ENCODE results near the gene USP24. TPM values are rescaled to one million over a fixed set of nuclear protein-coding genes. Genes with fewer than 3 reads are reported as not detected.

Gene USP24
- total RNA-seq, 1 donor from 2014 or later, result 45.9 TPM

DNA sequence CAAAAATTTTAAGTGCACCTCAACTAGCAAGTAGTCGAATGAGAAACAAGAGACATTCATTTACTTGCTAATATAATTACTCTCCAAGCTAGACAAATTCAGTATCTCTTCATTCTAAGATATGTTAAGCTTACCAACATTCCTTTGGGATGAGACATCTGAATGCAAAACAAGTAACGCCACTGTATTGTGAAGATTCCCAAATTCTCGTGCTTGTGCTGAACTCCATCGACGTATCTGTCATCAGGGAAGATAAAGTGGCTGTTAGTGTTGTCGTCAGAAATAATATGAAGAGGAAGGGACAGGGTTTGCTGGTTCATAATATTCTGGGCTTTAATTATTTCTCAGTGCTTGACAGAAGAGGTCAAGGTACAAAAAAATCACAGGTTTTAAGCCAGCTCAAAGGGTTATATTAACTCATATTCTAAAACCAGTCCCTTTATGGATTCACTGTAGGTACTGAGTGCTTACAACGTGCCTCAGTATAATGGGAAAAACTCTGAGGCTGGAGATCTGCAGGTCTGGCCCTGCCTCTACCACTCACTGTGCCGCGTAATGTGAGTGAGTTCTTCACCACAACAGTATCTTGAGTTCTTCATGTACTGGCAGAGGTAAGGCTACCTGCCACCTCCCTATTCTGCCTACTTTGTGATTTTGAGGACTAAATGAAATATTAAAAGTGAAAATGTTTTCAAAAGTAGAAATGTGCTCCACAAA, 133.8 kb downstream of the USP24 start:
- no peak overlapping the region for H3K9ac ChIP-seq (ENCODE audit: low read depth in 1 of 3, low read length in 3 of 3)
- H3K9me3 ChIP-seq (ENCODE audit: control insufficient read depth in 3 of 3, low read length in 3 of 3), result no peaks in the 10 kb centered on the region
- no peaks in the 10 kb centered on the region for H3K4me1 ChIP-seq (ENCODE audit: control insufficient read depth in 3 of 3, insufficient read depth in 3 of 3, low read length in 3 of 3)
- H3K4me3 ChIP-seq (ENCODE audit: low read length in 3 of 3), result no peak overlapping the region
- no peak overlapping the region for H3K27ac ChIP-seq (ENCODE audit: low read depth, low read length)
- no peaks in the 10 kb centered on the region for H3K27me3 ChIP-seq (ENCODE audit: control insufficient read depth in 3 of 3, insufficient read depth in 3 of 3, low read length in 3 of 3)
- H3K36me3 ChIP-seq (ENCODE audit: control insufficient read depth in 3 of 3, insufficient read depth in 3 of 3, low read length in 3 of 3), result peaks cover 65 to 94% (median 89%) of the 10 kb centered on the region in 3 donors

DNA sequence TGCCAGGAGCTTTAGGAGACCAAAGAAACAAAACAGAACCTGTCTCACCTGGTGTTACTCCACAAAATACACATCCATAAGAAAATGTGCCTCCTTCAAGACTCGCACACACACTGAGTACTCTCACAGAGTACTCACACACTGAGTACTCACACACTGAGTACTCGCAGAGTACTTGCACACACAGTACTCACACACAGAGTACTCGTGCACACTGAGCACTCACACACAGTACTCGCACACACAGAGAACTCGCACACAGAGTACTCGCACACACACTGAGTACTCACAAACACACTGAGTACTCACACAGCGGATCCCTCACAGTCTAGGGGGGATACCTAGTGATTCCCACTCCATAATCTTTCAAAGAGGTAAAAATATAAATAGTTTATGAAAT, 135.5 kb downstream of the USP24 start:
- H3K9ac ChIP-seq (ENCODE audit: low read depth in 1 of 3, low read length in 3 of 3), result no peak overlapping the region
- no peak overlapping the region for H3K27ac ChIP-seq (ENCODE audit: low read depth, low read length)
- H3K4me1 ChIP-seq (ENCODE audit: control insufficient read depth in 3 of 3, insufficient read depth in 3 of 3, low read length in 3 of 3), result no peaks in the 10 kb centered on the region
- H3K36me3 ChIP-seq (ENCODE audit: control insufficient read depth in 3 of 3, insufficient read depth in 3 of 3, low read length in 3 of 3), result peaks cover 56 to 89% (median 88%) of the 10 kb centered on the region in 3 donors
- H3K27me3 ChIP-seq (ENCODE audit: control insufficient read depth in 3 of 3, insufficient read depth in 3 of 3, low read length in 3 of 3), result no peaks in the 10 kb centered on the region
- no peak overlapping the region for H3K4me3 ChIP-seq (ENCODE audit: low read length in 3 of 3)
- no peaks in the 10 kb centered on the region for H3K9me3 ChIP-seq (ENCODE audit: control insufficient read depth in 3 of 3, low read length in 3 of 3)

DNA sequence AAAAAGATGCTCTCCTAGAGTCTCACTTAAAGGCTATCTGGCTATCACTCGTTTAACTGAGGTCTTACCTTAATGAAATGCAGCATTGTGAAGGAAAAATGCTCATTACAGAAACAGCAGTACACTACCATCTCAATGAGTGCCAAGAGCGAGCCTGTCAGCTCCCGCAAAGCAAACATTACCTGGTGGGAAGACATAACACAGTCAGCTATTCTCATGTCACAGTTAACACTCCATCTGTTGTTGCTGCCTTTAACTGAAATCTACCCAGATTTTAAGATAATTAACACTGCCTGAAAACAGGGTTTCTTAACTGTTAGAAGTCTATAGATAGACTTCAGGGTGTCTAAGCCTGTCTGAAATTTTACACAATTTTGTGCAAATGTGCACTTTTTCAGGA, 136.7 kb downstream of the USP24 start:
- Histone ChIP-seq H3K27me3 (ENCODE audit: control insufficient read depth in 3 of 3, insufficient read depth in 3 of 3, low read length in 3 of 3) (no peaks in the 10 kb centered on the region), H3K36me3 (ENCODE audit: control insufficient read depth in 3 of 3, insufficient read depth in 3 of 3, low read length in 3 of 3) (peaks cover 53 to 90% (median 85%) of the 10 kb centered on the region in 3 donors), H3K27ac (ENCODE audit: low read depth, low read length) (no peak overlapping the region), H3K9me3 (ENCODE audit: control insufficient read depth in 3 of 3, low read length in 3 of 3) (no peaks in the 10 kb centered on the region), H3K9ac (ENCODE audit: low read depth in 1 of 3, low read length in 3 of 3) (no peak overlapping the region), H3K4me3 (ENCODE audit: low read length in 3 of 3) (no peak overlapping the region), H3K4me1 (ENCODE audit: control insufficient read depth in 3 of 3, insufficient read depth in 3 of 3, low read length in 3 of 3) (no peaks in the 10 kb centered on the region)

DNA sequence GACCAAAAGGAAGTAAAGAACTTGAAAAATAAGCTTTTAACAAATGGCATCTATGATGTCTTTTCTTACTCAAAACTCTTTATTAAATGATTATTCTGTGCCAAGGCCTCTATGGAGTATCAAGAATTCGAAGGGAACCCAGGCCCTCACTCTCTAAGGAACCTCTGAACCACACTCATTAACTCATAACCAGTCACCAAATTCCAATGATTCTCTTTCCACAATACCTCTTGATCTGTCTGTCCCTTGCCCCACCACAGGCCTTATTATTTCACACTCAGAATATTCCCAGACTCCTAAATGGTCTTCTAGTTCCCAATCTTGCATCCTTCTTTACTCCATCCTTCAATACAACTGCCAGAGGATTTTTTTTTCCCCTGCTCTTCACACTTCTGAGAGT, 138.8 kb downstream of the USP24 start:
- Histone ChIP-seq H3K9ac (ENCODE audit: low read depth in 1 of 3, low read length in 3 of 3) (no peak overlapping the region), H3K4me3 (ENCODE audit: low read length in 3 of 3) (no peak overlapping the region), H3K36me3 (ENCODE audit: control insufficient read depth in 3 of 3, insufficient read depth in 3 of 3, low read length in 3 of 3) (peaks cover 61 to 95% (median 86%) of the 10 kb centered on the region in 3 donors), H3K27ac (ENCODE audit: low read depth, low read length) (no peak overlapping the region), H3K4me1 (ENCODE audit: control insufficient read depth in 3 of 3, insufficient read depth in 3 of 3, low read length in 3 of 3) (peaks cover 0 to 4% (median 0%) of the 10 kb centered on the region in 3 donors), H3K27me3 (ENCODE audit: control insufficient read depth in 3 of 3, insufficient read depth in 3 of 3, low read length in 3 of 3) (no peaks in the 10 kb centered on the region), H3K9me3 (ENCODE audit: control insufficient read depth in 3 of 3, low read length in 3 of 3) (no peaks in the 10 kb centered on the region)

DNA sequence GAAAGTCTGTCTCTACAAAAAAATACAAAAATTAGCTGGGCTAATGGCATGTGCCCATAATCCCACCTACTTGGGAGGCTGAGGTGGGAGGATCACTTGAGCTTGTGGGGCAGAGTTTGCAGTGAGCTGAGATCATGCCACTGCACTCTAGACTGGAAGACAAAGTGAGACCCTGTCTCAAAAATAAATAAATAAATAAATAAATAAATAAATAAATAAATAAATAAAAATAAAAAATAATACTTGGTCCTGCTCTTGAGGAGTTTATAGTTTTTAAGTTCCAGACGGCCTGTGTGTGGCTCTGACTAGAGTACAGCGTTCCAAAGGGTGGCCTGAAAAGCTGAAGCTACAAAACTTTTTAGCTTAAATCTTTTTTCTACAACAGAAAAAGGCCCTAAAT, 140.7 kb downstream of the USP24 start:
- Histone ChIP-seq H3K27me3 (ENCODE audit: control insufficient read depth in 3 of 3, insufficient read depth in 3 of 3, low read length in 3 of 3) (no peaks in the 10 kb centered on the region), H3K36me3 (ENCODE audit: control insufficient read depth in 3 of 3, insufficient read depth in 3 of 3, low read length in 3 of 3) (peaks cover 69 to 90% (median 85%) of the 10 kb centered on the region in 3 donors), H3K9me3 (ENCODE audit: control insufficient read depth in 3 of 3, low read length in 3 of 3) (no peaks in the 10 kb centered on the region), H3K9ac (ENCODE audit: low read depth in 1 of 3, low read length in 3 of 3) (no peak overlapping the region), H3K4me3 (ENCODE audit: low read length in 3 of 3) (no peak overlapping the region), H3K27ac (ENCODE audit: low read depth, low read length) (no peak overlapping the region), H3K4me1 (ENCODE audit: control insufficient read depth in 3 of 3, insufficient read depth in 3 of 3, low read length in 3 of 3) (peaks cover 11 to 19% (median 13%) of the 10 kb centered on the region in 3 donors)

DNA sequence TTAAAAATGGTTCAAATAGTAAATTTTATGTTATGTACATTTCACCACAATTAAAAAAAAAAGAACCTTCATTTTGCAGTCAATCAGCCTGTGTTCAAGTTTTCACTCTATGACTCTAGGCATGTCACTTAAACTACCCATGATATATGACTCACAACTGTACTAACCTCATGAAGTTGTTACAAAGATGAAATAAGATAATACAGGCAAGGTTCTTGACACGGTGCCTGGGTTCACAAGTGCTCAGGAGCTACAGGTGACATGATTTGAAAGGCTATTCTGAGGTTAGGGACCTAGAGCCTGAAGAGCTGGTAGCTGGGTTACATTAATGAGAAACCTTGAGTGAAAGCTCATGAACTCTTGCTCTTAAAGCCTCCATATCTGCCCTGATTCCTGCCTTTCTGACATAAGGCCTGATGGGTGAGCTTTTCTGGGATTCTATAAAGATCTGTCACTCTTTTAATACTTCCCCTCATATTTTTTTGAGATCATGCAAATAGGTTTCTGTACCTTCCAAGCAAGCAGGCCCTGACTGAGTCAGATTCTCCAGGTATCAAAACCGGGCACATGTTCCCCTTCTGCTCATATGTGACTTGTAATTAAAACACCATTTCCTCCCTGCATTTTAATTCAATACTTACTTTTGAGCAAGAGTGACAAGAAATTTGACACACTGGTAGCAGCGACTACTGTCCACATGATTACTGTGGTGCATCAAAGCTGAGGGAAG, 141.8 kb downstream of the USP24 start:
- Histone ChIP-seq H3K4me3 (ENCODE audit: low read length in 3 of 3) (no peak overlapping the region), H3K36me3 (ENCODE audit: control insufficient read depth in 3 of 3, insufficient read depth in 3 of 3, low read length in 3 of 3) (peaks cover 70 to 89% (median 83%) of the 10 kb centered on the region in 3 donors), H3K9ac (ENCODE audit: low read depth in 1 of 3, low read length in 3 of 3) (no peak overlapping the region), H3K4me1 (ENCODE audit: control insufficient read depth in 3 of 3, insufficient read depth in 3 of 3, low read length in 3 of 3) (peaks cover 11 to 23% (median 13%) of the 10 kb centered on the region in 3 donors), H3K27me3 (ENCODE audit: control insufficient read depth in 3 of 3, insufficient read depth in 3 of 3, low read length in 3 of 3) (no peaks in the 10 kb centered on the region), H3K27ac (ENCODE audit: low read depth, low read length) (no peak overlapping the region), H3K9me3 (ENCODE audit: control insufficient read depth in 3 of 3, low read length in 3 of 3) (no peaks in the 10 kb centered on the region)

DNA sequence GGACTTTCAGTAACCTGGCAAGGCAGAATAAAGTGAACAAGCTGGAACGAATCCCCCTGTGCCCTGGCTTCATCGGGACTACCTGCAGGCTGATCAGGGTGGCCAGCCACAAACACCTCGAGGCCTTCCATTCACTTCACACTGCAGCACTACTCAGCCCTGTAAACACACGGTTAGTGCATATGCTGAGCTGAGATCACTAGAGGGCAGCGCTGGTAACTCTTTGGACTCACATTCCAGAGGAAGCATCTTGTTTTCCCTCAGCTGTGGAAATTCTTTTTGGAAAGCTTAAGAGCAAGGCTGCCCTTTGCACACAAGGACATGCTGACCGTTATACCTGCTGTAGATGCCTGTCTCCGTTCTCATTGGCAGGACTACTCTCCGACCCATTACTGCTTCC, 143.7 kb downstream of the USP24 start:
- H3K36me3 ChIP-seq (ENCODE audit: control insufficient read depth in 3 of 3, insufficient read depth in 3 of 3, low read length in 3 of 3), result peaks cover 61 to 74% (median 71%) of the 10 kb centered on the region in 3 donors
- H3K9ac ChIP-seq (ENCODE audit: low read depth in 1 of 3, low read length in 3 of 3), result no peak overlapping the region
- H3K27ac ChIP-seq (ENCODE audit: low read depth, low read length), result no peak overlapping the region
- no peaks in the 10 kb centered on the region for H3K27me3 ChIP-seq (ENCODE audit: control insufficient read depth in 3 of 3, insufficient read depth in 3 of 3, low read length in 3 of 3)
- H3K4me1 ChIP-seq (ENCODE audit: control insufficient read depth in 3 of 3, insufficient read depth in 3 of 3, low read length in 3 of 3), result peaks cover 20 to 38% (median 26%) of the 10 kb centered on the region in 3 donors
- no peaks in the 10 kb centered on the region for H3K9me3 ChIP-seq (ENCODE audit: control insufficient read depth in 3 of 3, low read length in 3 of 3)
- no peak overlapping the region for H3K4me3 ChIP-seq (ENCODE audit: low read length in 3 of 3)

DNA sequence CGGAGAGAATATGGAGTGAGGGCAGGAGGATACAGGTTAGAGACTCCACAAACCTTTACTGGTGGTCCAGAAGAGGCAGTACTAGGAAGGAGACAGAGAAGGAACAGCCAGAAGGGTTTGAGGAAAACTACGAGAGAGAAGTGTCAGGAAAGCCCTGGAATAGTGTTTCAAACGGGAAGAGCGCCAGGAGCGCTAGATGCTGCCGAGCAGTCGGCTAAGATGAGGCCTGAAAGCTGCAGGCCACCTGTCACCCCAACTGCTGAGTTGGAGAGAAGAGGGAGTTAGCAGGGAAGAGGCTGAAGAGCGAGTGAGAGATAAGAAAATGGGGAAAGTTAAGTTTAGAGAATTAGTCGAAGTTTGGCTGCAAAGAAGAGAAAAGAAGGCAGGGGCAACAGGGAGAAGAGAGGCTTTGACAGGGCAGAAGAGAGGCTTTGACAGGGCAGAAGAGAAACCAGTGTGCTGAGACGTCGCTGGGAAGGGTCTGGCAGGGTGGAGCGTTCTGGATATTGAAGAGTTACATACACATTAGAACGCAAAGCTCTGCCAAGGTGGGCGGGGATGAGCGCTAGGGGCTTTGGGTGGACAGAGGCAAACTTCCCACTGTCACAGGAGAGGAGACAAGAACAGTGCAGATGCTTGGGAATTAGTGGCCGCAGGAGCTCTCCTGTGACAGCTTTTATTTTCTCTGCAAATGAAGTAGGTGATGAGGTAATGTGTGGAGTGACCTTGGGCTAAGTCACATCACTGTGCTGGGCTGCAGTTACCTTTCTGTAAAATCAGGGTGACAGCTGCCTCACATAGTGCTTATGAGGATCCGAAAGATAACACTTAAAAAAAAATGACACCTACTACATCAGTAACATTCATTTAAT, 144.6 kb downstream of the USP24 start:
- Histone ChIP-seq H3K9ac (ENCODE audit: low read depth in 1 of 3, low read length in 3 of 3) (peak overlapping the region in 1 of 3 donors; percentile 10), H3K4me1 (ENCODE audit: control insufficient read depth in 3 of 3, insufficient read depth in 3 of 3, low read length in 3 of 3) (peaks cover 30 to 47% (median 30%) of the 10 kb centered on the region in 3 donors), H3K27ac (ENCODE audit: low read depth, low read length) (no peak overlapping the region), H3K4me3 (ENCODE audit: low read length in 3 of 3) (no peak overlapping the region), H3K9me3 (ENCODE audit: control insufficient read depth in 3 of 3, low read length in 3 of 3) (no peaks in the 10 kb centered on the region), H3K36me3 (ENCODE audit: control insufficient read depth in 3 of 3, insufficient read depth in 3 of 3, low read length in 3 of 3) (peaks cover 57 to 67% (median 63%) of the 10 kb centered on the region in 3 donors), H3K27me3 (ENCODE audit: control insufficient read depth in 3 of 3, insufficient read depth in 3 of 3, low read length in 3 of 3) (no peaks in the 10 kb centered on the region)

DNA sequence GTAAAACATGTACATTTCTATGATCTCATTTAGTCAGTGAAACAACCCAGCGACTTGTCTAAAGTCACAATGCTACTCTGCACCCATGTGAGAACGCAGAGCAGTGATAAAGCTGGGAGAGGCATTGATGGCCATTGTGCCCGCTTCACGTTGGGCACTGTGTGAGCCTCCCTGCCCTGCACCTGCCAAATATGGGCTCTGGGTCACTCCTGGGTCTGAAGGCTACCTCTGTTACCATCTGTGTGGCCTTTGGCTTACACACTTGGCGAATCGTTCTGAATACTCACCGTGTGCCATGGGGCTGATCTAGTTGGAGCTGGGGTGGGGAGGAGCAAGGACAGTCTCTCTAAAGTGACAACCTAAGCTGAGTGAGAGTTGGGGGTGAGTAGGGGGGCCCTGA, 145.9 kb downstream of the USP24 start:
- Histone ChIP-seq H3K9me3 (ENCODE audit: control insufficient read depth in 3 of 3, low read length in 3 of 3) (no peaks in the 10 kb centered on the region), H3K9ac (ENCODE audit: low read depth in 1 of 3, low read length in 3 of 3) (no peak overlapping the region), H3K4me3 (ENCODE audit: low read length in 3 of 3) (no peak overlapping the region), H3K36me3 (ENCODE audit: control insufficient read depth in 3 of 3, insufficient read depth in 3 of 3, low read length in 3 of 3) (peaks cover 50 to 60% (median 50%) of the 10 kb centered on the region in 3 donors), H3K27ac (ENCODE audit: low read depth, low read length) (no peak overlapping the region), H3K27me3 (ENCODE audit: control insufficient read depth in 3 of 3, insufficient read depth in 3 of 3, low read length in 3 of 3) (no peaks in the 10 kb centered on the region), H3K4me1 (ENCODE audit: control insufficient read depth in 3 of 3, insufficient read depth in 3 of 3, low read length in 3 of 3) (peaks cover 42 to 59% (median 42%) of the 10 kb centered on the region in 3 donors)

Data from skeletal muscle tissue (tissue), 4 donors.